ENCODE data around the gene CTH.
"Not testable (repeated sequence)": the region's sequence is repeated elsewhere in the genome, so short reads cannot be mapped to it uniquely, and the experiment has no call there.

CTH gene

GRCh38 chr1:70410604-70411359 lies at the start of gene CTH:
CTH (plus strand) TSS chr1:70411268; CDS start chr1:70411416, 148 bp downstream.
- peak; percentile 60 for FAIRE-seq
- TF ChIP-seq CTCF (IDR thresholded peaks at IDR 0.05; ENCODE audit: insufficient read depth, missing control alignments) = no peak

GRCh38 chr1:70361727-70362398 lies 49.2 kb upstream of the CTH start:
- DNase-seq (ENCODE audit: insufficient read length, low spot score) = no peak
- TF ChIP-seq CTCF (IDR thresholded peaks at IDR 0.05; ENCODE audit: insufficient read depth, missing control alignments) = no peak
- no peak for FAIRE-seq

More at GRCh38 chr1:70410604-70411359, at the start of gene CTH:
- DNase-seq (ENCODE audit: insufficient read length, low spot score) = peak; percentile 53

- no peak for TF ChIP-seq CTCF (IDR thresholded peaks at IDR 0.05; ENCODE audit: insufficient read depth, missing control alignments)
- DNase-seq (ENCODE audit: insufficient read length, low spot score) (no peak), FAIRE-seq (no peak)
Measured at GRCh38 chr1:70364439-70364838, 46.6 kb upstream of the CTH start.

- not testable (repeated sequence) for FAIRE-seq
Measured at GRCh38 chr1:70366425-70366952, 44.6 kb upstream of the CTH start.

GRCh38 chr1:70366997-70367396 lies 44.1 kb upstream of the CTH start:
- not testable (repeated sequence) for DNase-seq (ENCODE audit: insufficient read length, low spot score); FAIRE-seq

More at GRCh38 chr1:70366425-70366952, 44.6 kb upstream of the CTH start:
- not testable (repeated sequence) for DNase-seq (ENCODE audit: insufficient read length, low spot score)

- DNase-seq (ENCODE audit: insufficient read length, low spot score); FAIRE-seq: not testable (repeated sequence)
Measured at GRCh38 chr1:70367397-70367796, 43.7 kb upstream of the CTH start.

- not testable (repeated sequence) for DNase-seq (ENCODE audit: insufficient read length, low spot score); FAIRE-seq
Measured at GRCh38 chr1:70371586-70371985, 39.5 kb upstream of the CTH start.

- no peak for TF ChIP-seq CTCF (IDR thresholded peaks at IDR 0.05; ENCODE audit: insufficient read depth, missing control alignments)
- no peak for DNase-seq (ENCODE audit: insufficient read length, low spot score)
- FAIRE-seq = no peak
Measured at GRCh38 chr1:70372426-70372825, 38.6 kb upstream of the CTH start.

GRCh38 chr1:70373580-70373979 lies 37.5 kb upstream of the CTH start:
- not testable (repeated sequence) for FAIRE-seq; DNase-seq (ENCODE audit: insufficient read length, low spot score)
